Vagina (tissue), 2 donors: Measurements from ENCODE around the gene NFS1. TPM values are rescaled to one million over a fixed set of nuclear protein-coding genes. Genes with fewer than 3 reads are reported as not detected.
A peak's percentile ranks its signal among the peaks of the same experiment; 100 is the strongest.

Experiments
- DNase-seq, 2 donors: peaks; one replicate each; pipeline ENCODE4 v3.0.0-alpha.2; 2017; ENCODE audit errors: extremely low spot score in 2 of 2
- H3K27ac ChIP-seq: fragments of 200-600 bp; sonication (generic); one replicate; pipeline ENCODE4 v1.5.1; 2019
- H3K27me3 ChIP-seq: fragments of 200-600 bp; sonication (generic); one replicate; pipeline ENCODE4 v1.5.1; 2019
- H3K36me3 ChIP-seq, 2 donors: fragments of 200-600 bp; sonication (generic); one replicate each; pipeline ENCODE4 v1.5.1; 2017 to 2019
- H3K4me1 ChIP-seq: fragments of 200-600 bp; sonication (generic); one replicate; pipeline ENCODE4 v1.5.1; 2019
- H3K4me3 ChIP-seq, 2 donors: fragments of 200-600 bp; sonication (generic); 1 replicate in 1 of 2; 2 replicates in 1 of 2; pipeline ENCODE4 v1.5.1; 2016 to 2019
- H3K9me3 ChIP-seq: fragments of 200-600 bp; sonication (generic); one replicate; pipeline ENCODE4 v1.5.1; 2019
- POLR2A ChIP-seq, 2 donors: fragments of 450-650 bp; IDR thresholded peaks; one replicate each; pipeline ENCODE4 v1.6.1; 2017; ENCODE audit warnings: antibody characterized with exemption in 2 of 2, mild to moderate bottlenecking in 2 of 2, moderate library complexity in 2 of 2
- POLR2AphosphoS5 ChIP-seq, 2 donors: sonication (generic); formaldehyde crosslinking; IDR thresholded peaks; one replicate each; pipeline ENCODE4 v1.9.0; 2017; ENCODE audit warnings: antibody characterized with exemption in 2 of 2, mild to moderate bottlenecking in 2 of 2, low read depth in 1 of 2; ENCODE audit not compliant: insufficient read depth in 1 of 2
- intact Hi-C: fragments of 100-400 bp; cut with DNase I; formaldehyde crosslinking; loops from one replicate; pipeline ENCODE4 v1.15.1; 2023
- total RNA-seq: library from RNA; depleted of rRNA; stranded (reverse); fragments of >200 nt; gene quantifications from one replicate; pipeline ENCODE4 v1.2.3, GENCODE V29; 2016
- TF ChIP-seq, protein P1 (sequence below), 3 experiments: fragments of 450-650 bp in 2 of 3; fragments of 200-600 bp in 1 of 3; sonication (generic) in 1 of 3; IDR thresholded peaks; one replicate each; pipeline ENCODE4 v1.5.1; 2017 to 2019; ENCODE audit warnings: antibody characterized with exemption in 3 of 3, mild to moderate bottlenecking in 2 of 3, moderate library complexity in 2 of 3

The NFS1 gene
- total RNA-seq, 1 donor from 2014 or later = 15.2 TPM

DNA sequence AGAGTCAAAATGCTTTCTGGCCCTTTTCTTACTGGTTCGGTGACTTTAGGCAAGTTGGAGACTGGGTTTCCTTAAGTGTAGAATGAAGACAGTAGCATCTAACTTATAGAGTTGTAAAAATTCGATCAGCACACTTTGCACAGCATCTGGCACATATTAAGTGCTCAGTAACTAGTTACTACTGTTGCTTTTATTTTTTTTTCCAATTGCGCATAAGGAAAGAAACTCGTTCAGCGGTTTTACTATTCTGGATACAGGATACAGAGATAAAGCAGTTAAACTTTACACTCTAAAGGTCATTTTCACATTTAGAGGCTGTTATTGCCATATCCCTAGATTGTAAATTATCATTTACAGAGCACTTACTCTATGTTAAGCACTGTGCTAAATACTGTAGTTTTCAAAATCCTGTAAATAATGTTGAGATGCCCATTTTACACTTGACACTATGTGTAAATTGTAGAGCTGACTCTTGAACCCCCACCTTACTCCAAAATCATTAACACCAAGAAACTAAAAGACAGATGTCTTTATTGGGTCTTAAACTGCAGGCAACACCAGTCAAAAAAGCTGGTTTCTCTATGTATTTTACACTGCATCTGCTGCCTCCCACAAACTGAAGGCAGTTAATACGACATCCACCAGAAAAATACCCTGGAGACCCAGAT lies 939 bp upstream of the NFS1 start:
- Histone ChIP-seq H3K27me3 (no peaks in the 10 kb centered on the region), H3K36me3 (peaks cover 5 to 47% of the 10 kb centered on the region in 2 donors), H3K9me3 (no peaks in the 10 kb centered on the region), H3K27ac (peak overlapping the region; percentile 84), H3K4me1 (peaks cover 24% of the 10 kb centered on the region), H3K4me3 (peak overlapping the region; percentile 79 to 89)
- no peak for TF ChIP-seq POLR2AphosphoS5 (IDR thresholded peaks at IDR 0.05; ENCODE audit: insufficient read depth in 1 of 2, low read depth in 1 of 2)
- no peak for TF ChIP-seq POLR2A (IDR thresholded peaks at IDR 0.05)
- TF ChIP-seq, protein P1, sequence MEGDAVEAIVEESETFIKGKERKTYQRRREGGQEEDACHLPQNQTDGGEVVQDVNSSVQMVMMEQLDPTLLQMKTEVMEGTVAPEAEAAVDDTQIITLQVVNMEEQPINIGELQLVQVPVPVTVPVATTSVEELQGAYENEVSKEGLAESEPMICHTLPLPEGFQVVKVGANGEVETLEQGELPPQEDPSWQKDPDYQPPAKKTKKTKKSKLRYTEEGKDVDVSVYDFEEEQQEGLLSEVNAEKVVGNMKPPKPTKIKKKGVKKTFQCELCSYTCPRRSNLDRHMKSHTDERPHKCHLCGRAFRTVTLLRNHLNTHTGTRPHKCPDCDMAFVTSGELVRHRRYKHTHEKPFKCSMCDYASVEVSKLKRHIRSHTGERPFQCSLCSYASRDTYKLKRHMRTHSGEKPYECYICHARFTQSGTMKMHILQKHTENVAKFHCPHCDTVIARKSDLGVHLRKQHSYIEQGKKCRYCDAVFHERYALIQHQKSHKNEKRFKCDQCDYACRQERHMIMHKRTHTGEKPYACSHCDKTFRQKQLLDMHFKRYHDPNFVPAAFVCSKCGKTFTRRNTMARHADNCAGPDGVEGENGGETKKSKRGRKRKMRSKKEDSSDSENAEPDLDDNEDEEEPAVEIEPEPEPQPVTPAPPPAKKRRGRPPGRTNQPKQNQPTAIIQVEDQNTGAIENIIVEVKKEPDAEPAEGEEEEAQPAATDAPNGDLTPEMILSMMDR (IDR thresholded peaks at IDR 0.05) = no peak
- peak in 1 of 2 donors; percentile 2 for DNase-seq
- intact Hi-C loops = loop anchor here (2.0 kb wide), 1 partner anchor 43 kb away; the partner anchor contains the start of gene RBM39

DNA sequence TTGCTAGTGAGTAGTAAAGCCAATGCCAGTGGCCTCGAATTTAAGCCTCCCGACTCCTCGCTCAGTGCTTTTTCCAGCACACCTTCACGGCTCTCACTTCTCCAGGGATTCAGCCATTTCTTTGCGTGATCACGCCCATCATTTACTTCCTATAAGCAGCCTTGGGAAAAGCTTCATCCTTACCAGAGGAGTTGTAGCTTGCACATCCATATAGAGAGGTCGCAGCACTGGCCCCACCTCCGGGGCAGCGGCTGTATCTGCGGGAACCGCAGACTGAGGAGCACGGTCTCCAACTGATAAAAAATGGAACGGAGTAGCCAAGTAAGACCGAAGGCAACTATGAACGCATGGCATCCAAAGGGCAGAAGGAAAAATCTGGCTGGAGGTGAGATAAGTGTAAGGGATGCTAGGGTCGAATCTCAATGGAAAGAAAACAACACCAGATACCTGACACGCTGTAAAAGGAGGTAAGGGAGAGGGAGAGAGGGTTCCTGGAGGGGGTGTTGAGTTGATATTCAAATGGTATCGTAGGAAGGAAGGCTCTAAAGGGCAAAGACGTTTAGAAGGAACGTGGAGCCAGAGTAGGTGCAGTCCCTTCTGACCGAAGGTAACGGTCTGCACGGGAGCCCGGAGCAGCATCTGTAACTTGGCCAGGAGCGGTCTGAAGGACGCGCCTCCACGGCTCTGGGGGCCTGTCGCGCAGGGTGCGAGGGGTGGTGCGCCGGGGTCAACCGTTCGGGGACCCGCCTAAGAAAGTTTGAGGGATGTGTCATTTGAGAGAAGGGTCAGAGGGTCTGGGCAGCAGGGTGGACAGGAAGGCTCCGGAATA lies 640 bp downstream of the NFS1 start:
- Histone ChIP-seq H3K36me3 (peaks cover 0 to 45% of the 10 kb centered on the region in 2 donors), H3K27ac (peak overlapping the region; percentile 84)

DNA sequence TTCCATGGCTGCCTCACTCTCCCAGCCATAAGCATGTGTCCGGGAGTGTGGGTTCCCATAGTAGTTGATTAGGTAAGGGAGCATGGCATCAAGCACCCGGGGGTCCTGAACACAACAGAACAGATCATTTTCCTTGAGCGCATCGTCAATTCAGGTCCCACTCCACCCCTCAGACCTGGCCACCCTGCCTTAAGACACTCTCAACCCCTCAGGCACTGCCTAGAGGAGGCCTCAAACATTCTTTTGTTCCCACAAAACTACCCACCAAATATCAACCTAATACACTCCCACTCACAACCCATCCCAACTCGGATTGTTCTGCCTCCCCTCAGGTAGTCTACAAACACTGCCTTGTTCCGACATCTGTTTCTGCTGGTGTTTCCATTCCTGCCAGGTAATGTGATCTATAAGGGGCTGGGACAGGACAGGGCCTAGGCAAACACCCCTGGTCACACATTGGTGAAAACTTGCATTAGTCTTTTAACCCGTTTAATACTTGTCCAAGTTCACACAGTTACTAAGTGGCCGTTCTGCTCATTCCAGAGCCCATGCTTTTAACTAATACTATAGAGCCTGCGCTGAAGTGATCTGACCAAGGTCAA lies 1.4 kb downstream of the NFS1 start:
- Histone ChIP-seq H3K9me3 (no peaks in the 10 kb centered on the region), H3K27me3 (no peaks in the 10 kb centered on the region), H3K4me1 (peaks cover 24% of the 10 kb centered on the region), H3K4me3 (peak overlapping the region; percentile 79 to 89), H3K36me3 (peaks cover 0 to 44% of the 10 kb centered on the region in 2 donors), H3K27ac (no peak overlapping the region)
- intact Hi-C loops = loop anchor here (2.0 kb wide), 1 partner anchor 45 kb away; the partner anchor contains the start of gene RBM39
- no peak for TF ChIP-seq POLR2AphosphoS5 (IDR thresholded peaks at IDR 0.05; ENCODE audit: insufficient read depth in 1 of 2, low read depth in 1 of 2)
- DNase-seq = peak in 1 of 2 donors; percentile 75

More for the DNA sequence above, 640 bp downstream of the NFS1 start:
- H3K4me3 ChIP-seq = peak overlapping the region; percentile 79 to 89
- no peaks in the 10 kb centered on the region for H3K9me3 ChIP-seq
- TF ChIP-seq POLR2AphosphoS5 (IDR thresholded peaks at IDR 0.05; ENCODE audit: insufficient read depth in 1 of 2, low read depth in 1 of 2) = no peak
- TF ChIP-seq, protein P1 (IDR thresholded peaks at IDR 0.05) = no peak
- TF ChIP-seq POLR2A (IDR thresholded peaks at IDR 0.05) = no peak
- H3K27me3 ChIP-seq = no peaks in the 10 kb centered on the region
- H3K4me1 ChIP-seq = peaks cover 24% of the 10 kb centered on the region
- intact Hi-C loops = loop anchor here (2.0 kb wide), 1 partner anchor 44 kb away; the partner anchor contains the start of gene RBM39
- peak in 1 of 2 donors; percentile 85 for DNase-seq

DNA sequence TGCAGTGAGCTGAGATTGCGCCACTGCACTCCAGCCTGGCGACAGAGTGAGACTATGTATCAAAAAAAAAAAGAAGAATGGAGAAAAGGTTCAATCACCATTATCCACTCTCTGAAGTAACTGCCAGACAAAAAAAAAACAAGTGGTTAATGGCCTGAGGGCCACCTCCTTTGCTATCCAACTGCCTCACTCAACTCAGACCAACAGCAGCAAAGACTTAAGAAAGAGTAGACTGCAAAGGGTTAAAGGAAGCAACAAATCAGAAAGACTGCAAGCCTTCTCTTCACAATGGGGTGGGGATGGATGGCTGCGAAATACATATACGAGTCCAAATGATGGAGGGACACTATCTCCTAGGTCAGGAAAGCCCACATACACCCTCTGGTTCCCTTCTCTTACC lies 3.2 kb downstream of the NFS1 start:
- Histone ChIP-seq H3K36me3 (peaks cover 0 to 36% of the 10 kb centered on the region in 2 donors), H3K9me3 (no peaks in the 10 kb centered on the region), H3K4me3 (no peak overlapping the region), H3K4me1 (peaks cover 24% of the 10 kb centered on the region), H3K27me3 (no peaks in the 10 kb centered on the region), H3K27ac (no peak overlapping the region)
- no peak for TF ChIP-seq POLR2A (IDR thresholded peaks at IDR 0.05)
- TF ChIP-seq, protein P1 (IDR thresholded peaks at IDR 0.05) = no peak
- TF ChIP-seq POLR2AphosphoS5 (IDR thresholded peaks at IDR 0.05; ENCODE audit: insufficient read depth in 1 of 2, low read depth in 1 of 2) = no peak
- DNase-seq = peak in 1 of 2 donors; percentile 64
- intact Hi-C loops = no loop called here

DNA sequence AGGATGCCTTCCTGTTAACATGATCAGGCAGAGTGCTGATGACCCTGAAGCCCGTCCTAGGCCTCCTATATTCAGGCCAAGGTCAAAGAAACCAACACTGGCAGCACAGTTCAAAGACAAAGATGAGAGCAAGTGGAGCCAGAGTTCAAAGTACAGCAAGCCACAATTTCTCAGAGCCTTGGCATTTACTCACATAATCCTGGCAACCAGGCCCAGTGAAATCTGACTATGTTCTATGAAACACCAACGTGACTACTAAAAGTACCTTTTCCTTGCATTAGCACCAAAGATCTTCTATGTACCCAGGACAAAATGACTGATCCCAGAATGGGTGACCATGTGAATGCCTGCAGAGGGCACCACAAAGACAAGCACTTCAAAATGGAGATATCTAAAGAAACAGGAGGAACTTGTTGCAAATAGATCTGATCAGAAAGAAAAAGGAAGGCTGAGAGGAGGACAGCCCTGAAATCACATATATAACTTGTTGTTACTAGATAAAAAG lies 3.9 kb downstream of the NFS1 start:
- no peak overlapping the region for H3K4me3 ChIP-seq
- no peaks in the 10 kb centered on the region for H3K9me3 ChIP-seq
- TF ChIP-seq POLR2AphosphoS5 (IDR thresholded peaks at IDR 0.05; ENCODE audit: insufficient read depth in 1 of 2, low read depth in 1 of 2) (no peak), POLR2A (IDR thresholded peaks at IDR 0.05) (no peak)
- TF ChIP-seq, protein P1 (IDR thresholded peaks at IDR 0.05) = no peak
- H3K4me1 ChIP-seq = peaks cover 18% of the 10 kb centered on the region
- peak in 1 of 2 donors; percentile 20 for DNase-seq
- intact Hi-C loops = no loop called here
- no peaks in the 10 kb centered on the region for H3K27me3 ChIP-seq
- H3K27ac ChIP-seq = no peak overlapping the region
- peaks cover 0 to 32% of the 10 kb centered on the region in 2 donors for H3K36me3 ChIP-seq
